K562 (cell line): Measurements from ENCODE around the gene ALDH3A2. TPM values are rescaled to one million over a fixed set of nuclear protein-coding genes. Genes with fewer than 3 reads are reported as not detected.

Source experiments
- RBM14 ChIP-seq: fragments of 200-400 bp; formaldehyde crosslinking; IDR thresholded peaks from 2 replicates; pipeline ENCODE4 v1.6.1; 2018; ENCODE audit warnings: low read depth, mild to moderate bottlenecking, low read length, moderate library complexity, borderline replicate concordance; ENCODE audit not compliant: insufficient read depth
- RBM39 ChIP-seq: fragments of 200-400 bp; formaldehyde crosslinking; optimal IDR thresholded peaks from 2 replicates; pipeline ENCODE3; 2018; ENCODE audit warnings: low read depth, low read length
- ZNF282 ChIP-seq: sonication (generic); formaldehyde crosslinking; IDR thresholded peaks from 2 replicates; pipeline ENCODE4 v1.8.1; 2023; ENCODE audit warnings: missing genetic modification reagents
- ZNF408 ChIP-seq: fragments of 250-450 bp; sonication (Bioruptor Pico); IDR thresholded peaks from 2 replicates; pipeline ENCODE4 v1.4.0; 2020; ENCODE audit warnings: low read depth, mild to moderate bottlenecking, moderate library complexity
- ZNF696 ChIP-seq: fragments of 250-450 bp; sonication (Bioruptor Pico); conservative IDR thresholded peaks from 2 replicates; pipeline ENCODE4 v1.4.0; 2020; ENCODE audit warnings: mild to moderate bottlenecking, moderate library complexity
- polyA plus RNA-seq, 8 experiments: library from polyadenylated mRNA; depleted of rRNA in 4 of 8; stranded (reverse) in 5 of 8; unstranded in 3 of 8; fragments of >200 nt; fragmentation: Nextera tagmentation in 2 of 8; fragmentation: Illumina TruSeq in 1 of 8; extraction: Ambion mirVana in 2 of 8; extraction: Trizol in 1 of 8; gene quantifications; 2 replicates each; pipeline versions ENCODE4 v1.2.1 to v1.2.3, GENCODE V29; 2011 to 2014; ENCODE audit warnings: inconsistent platforms in 1 of 8, missing spikeins in 1 of 8
- total RNA-seq, 7 experiments: library from RNA; depleted of rRNA in 6 of 7; stranded (reverse); fragments of >200 nt in 6 of 7; fragmentation: Illumina TruSeq in 2 of 7; extraction: Trizol in 2 of 7; gene quantifications; 2 replicates each; pipeline versions ENCODE4 v1.2.1 to v1.2.3, GENCODE V29; 2011 to 2021; ENCODE audit warnings: low replicate concordance in 1 of 7
- TF ChIP-seq, protein P1 (sequence below): fragments of 250-450 bp; sonication (Bioruptor Pico); IDR thresholded peaks from 2 replicates; pipeline ENCODE4 v1.5.0; 2020; ENCODE audit warnings: mild to moderate bottlenecking, borderline replicate concordance
- TF ChIP-seq, protein P2 (sequence below): sonication (generic); formaldehyde crosslinking; IDR thresholded peaks from 2 replicates; pipeline ENCODE4 v1.8.0; 2022; ENCODE audit warnings: mild to moderate bottlenecking, missing genetic modification reagents, borderline replicate concordance
- TF ChIP-seq, protein P3 (sequence below): sonication (generic); formaldehyde crosslinking; IDR thresholded peaks from 2 replicates; pipeline ENCODE4 v1.8.1; 2022; ENCODE audit warnings: missing genetic modification reagents

Gene ALDH3A2
- total and polyA plus RNA-seq, 9 of the 15 experiments (the other 6 are each of a cell fraction or from before 2014, with no cell fraction given): 0.01 to 0.78 (median 0.12) TPM; not detected in 5

DNA sequence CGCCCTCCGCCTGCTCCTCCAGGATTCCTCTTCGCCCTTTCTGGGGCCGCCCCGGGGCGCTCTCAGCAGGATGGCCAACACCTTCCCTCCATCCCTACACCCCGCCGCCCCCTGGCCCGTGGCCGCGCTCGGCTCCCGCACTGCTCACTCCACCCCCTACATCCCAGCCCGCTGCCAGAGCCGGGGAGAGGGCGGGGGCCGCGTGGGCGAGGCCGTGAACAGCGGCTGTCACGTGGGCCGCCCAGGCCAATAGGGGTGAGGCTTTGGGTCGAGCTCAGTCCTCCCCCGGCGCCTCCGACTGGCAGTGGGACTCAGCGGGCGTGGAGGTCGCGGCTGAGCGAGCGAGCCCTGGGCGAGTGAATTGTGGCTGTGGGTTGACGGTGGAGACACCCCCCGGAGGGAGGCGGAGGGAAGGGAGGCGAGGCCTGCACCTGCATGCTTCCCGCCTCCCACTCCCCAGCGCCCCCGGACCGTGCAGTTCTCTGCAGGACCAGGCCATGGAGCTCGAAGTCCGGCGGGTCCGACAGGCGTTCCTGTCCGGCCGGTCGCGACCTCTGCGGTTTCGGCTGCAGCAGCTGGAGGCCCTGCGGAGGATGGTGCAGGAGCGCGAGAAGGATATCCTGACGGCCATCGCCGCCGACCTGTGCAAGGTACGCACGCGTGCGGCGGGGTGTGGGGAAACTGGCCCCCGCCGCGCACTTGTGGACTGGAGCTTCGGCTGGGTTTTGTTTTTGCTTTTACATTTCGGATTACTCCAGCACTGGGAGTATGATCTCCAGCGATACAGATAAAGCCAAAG is at the start of gene ALDH3A2 (continued):
- TF ChIP-seq, protein P1, sequence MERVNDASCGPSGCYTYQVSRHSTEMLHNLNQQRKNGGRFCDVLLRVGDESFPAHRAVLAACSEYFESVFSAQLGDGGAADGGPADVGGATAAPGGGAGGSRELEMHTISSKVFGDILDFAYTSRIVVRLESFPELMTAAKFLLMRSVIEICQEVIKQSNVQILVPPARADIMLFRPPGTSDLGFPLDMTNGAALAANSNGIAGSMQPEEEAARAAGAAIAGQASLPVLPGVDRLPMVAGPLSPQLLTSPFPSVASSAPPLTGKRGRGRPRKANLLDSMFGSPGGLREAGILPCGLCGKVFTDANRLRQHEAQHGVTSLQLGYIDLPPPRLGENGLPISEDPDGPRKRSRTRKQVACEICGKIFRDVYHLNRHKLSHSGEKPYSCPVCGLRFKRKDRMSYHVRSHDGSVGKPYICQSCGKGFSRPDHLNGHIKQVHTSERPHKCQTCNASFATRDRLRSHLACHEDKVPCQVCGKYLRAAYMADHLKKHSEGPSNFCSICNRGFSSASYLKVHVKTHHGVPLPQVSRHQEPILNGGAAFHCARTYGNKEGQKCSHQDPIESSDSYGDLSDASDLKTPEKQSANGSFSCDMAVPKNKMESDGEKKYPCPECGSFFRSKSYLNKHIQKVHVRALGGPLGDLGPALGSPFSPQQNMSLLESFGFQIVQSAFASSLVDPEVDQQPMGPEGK (CRISPR knock-in tag): no peak
- TF ChIP-seq ZNF282 (CRISPR knock-in tag) (no peak), ZNF696 (CRISPR knock-in tag) (no peak), RBM14 (no peak), RBM39 (no peak), ZNF408 (CRISPR knock-in tag) (no peak)
- TF ChIP-seq, protein P2, sequence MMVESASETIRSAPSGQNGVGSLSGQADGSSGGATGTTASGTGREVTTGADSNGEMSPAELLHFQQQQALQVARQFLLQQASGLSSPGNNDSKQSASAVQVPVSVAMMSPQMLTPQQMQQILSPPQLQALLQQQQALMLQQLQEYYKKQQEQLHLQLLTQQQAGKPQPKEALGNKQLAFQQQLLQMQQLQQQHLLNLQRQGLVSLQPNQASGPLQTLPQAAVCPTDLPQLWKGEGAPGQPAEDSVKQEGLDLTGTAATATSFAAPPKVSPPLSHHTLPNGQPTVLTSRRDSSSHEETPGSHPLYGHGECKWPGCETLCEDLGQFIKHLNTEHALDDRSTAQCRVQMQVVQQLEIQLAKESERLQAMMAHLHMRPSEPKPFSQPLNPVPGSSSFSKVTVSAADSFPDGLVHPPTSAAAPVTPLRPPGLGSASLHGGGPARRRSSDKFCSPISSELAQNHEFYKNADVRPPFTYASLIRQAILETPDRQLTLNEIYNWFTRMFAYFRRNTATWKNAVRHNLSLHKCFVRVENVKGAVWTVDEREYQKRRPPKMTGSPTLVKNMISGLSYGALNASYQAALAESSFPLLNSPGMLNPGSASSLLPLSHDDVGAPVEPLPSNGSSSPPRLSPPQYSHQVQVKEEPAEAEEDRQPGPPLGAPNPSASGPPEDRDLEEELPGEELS: no peak
- TF ChIP-seq, protein P3, sequence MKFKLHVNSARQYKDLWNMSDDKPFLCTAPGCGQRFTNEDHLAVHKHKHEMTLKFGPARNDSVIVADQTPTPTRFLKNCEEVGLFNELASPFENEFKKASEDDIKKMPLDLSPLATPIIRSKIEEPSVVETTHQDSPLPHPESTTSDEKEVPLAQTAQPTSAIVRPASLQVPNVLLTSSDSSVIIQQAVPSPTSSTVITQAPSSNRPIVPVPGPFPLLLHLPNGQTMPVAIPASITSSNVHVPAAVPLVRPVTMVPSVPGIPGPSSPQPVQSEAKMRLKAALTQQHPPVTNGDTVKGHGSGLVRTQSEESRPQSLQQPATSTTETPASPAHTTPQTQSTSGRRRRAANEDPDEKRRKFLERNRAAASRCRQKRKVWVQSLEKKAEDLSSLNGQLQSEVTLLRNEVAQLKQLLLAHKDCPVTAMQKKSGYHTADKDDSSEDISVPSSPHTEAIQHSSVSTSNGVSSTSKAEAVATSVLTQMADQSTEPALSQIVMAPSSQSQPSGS: no peak
